Tibial nerve (tissue), 4 donors: ENCODE results near the gene YOD1. TPM values are rescaled to one million over a fixed set of nuclear protein-coding genes. Genes with fewer than 3 reads are reported as not detected.

Experiments
- DNase-seq, 2 donors: peaks; one replicate each; pipeline ENCODE4 v3.0.0-alpha.2; 2019; ENCODE audit warnings: low spot score in 2 of 2
- H3K27ac ChIP-seq, 4 donors: fragments of 200-600 bp; sonication (generic) in 3 of 4; one replicate each; pipeline ENCODE4 v1.5.1; 2017 to 2019; ENCODE audit warnings: mild to moderate bottlenecking in 1 of 4
- H3K27me3 ChIP-seq, 2 donors: fragments of 200-600 bp; sonication (generic) in 1 of 2; one replicate each; pipeline versions ENCODE4 v1.5.1 to v1.6.0; 2017 to 2019
- H3K36me3 ChIP-seq, 3 donors: fragments of 200-600 bp; sonication (generic); one replicate each; pipeline ENCODE4 v1.5.1; 2018 to 2019
- H3K4me1 ChIP-seq, 4 donors: fragments of 200-600 bp; sonication (generic) in 3 of 4; one replicate each; pipeline ENCODE4 v1.5.1; 2017 to 2019
- H3K4me3 ChIP-seq, 4 donors: fragments of 200-600 bp; sonication (generic) in 3 of 4; one replicate each; pipeline ENCODE4 v1.5.1; 2017 to 2019; ENCODE audit warnings: mild to moderate bottlenecking in 1 of 4, moderate library complexity in 1 of 4
- H3K9me3 ChIP-seq, 4 donors: fragments of 200-600 bp; sonication (generic) in 3 of 4; one replicate each; pipeline ENCODE4 v1.5.1; 2017 to 2019
- CTCF ChIP-seq, 5 experiments: fragments of 200-600 bp in 3 of 5; fragments of 450-650 bp in 2 of 5; sonication (generic) in 3 of 5; IDR thresholded peaks; one replicate each; pipeline ENCODE4 v1.5.1; 2016 to 2019; ENCODE audit warnings: antibody characterized with exemption in 5 of 5, mild to moderate bottlenecking in 3 of 5, moderate library complexity in 2 of 5
- EP300 ChIP-seq, 2 donors: sonication (generic); formaldehyde crosslinking; IDR thresholded peaks; one replicate each; pipeline ENCODE4 v1.6.1; 2017; ENCODE audit warnings: antibody characterized with exemption in 2 of 2, mild to moderate bottlenecking in 1 of 2
- POLR2A ChIP-seq, 2 donors: fragments of 450-650 bp; IDR thresholded peaks; one replicate each; pipeline ENCODE4 v1.6.1; 2017; ENCODE audit warnings: antibody characterized with exemption in 2 of 2, mild to moderate bottlenecking in 2 of 2, moderate library complexity in 2 of 2
- WGBS, 2 donors: methylation state at CpG; one replicate each; pipeline ENCODE4 v1.1.5; 2018; 5-methylcytosine and 5-hydroxymethylcytosine counted together
- total RNA-seq, 4 donors: library from RNA; depleted of rRNA; stranded (reverse); fragments of >200 nt; gene quantifications; one replicate each; pipeline ENCODE4 v1.1.0, GENCODE V29; 2016

YOD1 gene
- total RNA-seq, 4 donors from 2014 or later, result 6.9 to 11.8 (median 10.7) TPM

GRCh38 chr1:207049974-207050391 lies 1.0 kb downstream of the YOD1 start:
- Histone ChIP-seq H3K27me3 (no peaks in the 10 kb centered on the region), H3K4me1 (peaks cover 0 to 75% (median 19%) of the 10 kb centered on the region in 4 donors), H3K36me3 (peaks cover 0 to 27% (median 0%) of the 10 kb centered on the region in 3 donors), H3K9me3 (no peaks in the 10 kb centered on the region), H3K4me3 (peak overlapping the region; percentile 91 to 99 (median 92)), H3K27ac (peak overlapping the region; percentile 88 to 99 (median 92))
- TF ChIP-seq EP300 (IDR thresholded peaks at IDR 0.05) (no peak), CTCF (IDR thresholded peaks at IDR 0.05) (peak; percentile 59 to 80 (median 76))
- DNase-seq, result peak in 1 of 2 donors; percentile 76
- WGBS, 2 donors, result 0 to 1% methylated on average over 6 of the region's 6 CpGs

DNA sequence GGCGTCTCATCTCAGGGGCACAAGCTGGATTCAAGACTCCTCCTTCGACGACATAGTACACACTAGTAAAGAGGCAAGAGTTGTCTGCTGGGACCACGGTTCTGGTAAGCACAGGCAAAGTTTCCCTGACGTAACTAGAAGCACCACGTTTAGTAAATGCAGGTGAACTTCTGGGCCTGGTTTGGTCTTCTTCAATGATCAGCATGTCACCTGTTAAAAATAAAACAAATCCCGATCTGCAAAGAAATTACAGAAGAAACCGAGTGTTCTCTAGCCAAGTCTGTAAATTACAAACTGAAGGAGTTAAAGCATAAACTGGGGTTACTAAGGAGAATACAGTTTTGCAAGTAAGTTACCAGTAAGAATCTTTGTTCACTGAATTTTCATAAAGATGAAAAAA lies 1.5 kb downstream of the YOD1 start:
- 58 to 60% methylated on average over 8 of the region's 8 CpGs for WGBS, 2 donors
- H3K27ac ChIP-seq, result peak overlapping the region in 2 of 4 donors; percentile 92 to 99
- TF ChIP-seq EP300 (IDR thresholded peaks at IDR 0.05) (no peak), CTCF (IDR thresholded peaks at IDR 0.05) (no peak), POLR2A (IDR thresholded peaks at IDR 0.05) (no peak)
- no peak for DNase-seq
- H3K36me3 ChIP-seq, result peaks cover 0 to 27% (median 0%) of the 10 kb centered on the region in 3 donors
- no peaks in the 10 kb centered on the region for H3K9me3 ChIP-seq
- H3K4me1 ChIP-seq, result peaks cover 0 to 75% (median 19%) of the 10 kb centered on the region in 4 donors
- no peaks in the 10 kb centered on the region for H3K27me3 ChIP-seq
- peak overlapping the region in 3 of 4 donors; percentile 91 to 99 (median 93) for H3K4me3 ChIP-seq

GRCh38 chr1:207049054-207049453 lies 2.0 kb downstream of the YOD1 start:
- 89 to 90% methylated on average over 4 of the region's 4 CpGs for WGBS, 2 donors
- Histone ChIP-seq H3K4me1 (peaks cover 0 to 75% (median 19%) of the 10 kb centered on the region in 4 donors), H3K27me3 (no peaks in the 10 kb centered on the region), H3K27ac (peak overlapping the region in 1 of 4 donors; percentile 92), H3K4me3 (no peak overlapping the region), H3K36me3 (peaks cover 0 to 27% (median 0%) of the 10 kb centered on the region in 3 donors), H3K9me3 (no peaks in the 10 kb centered on the region)
- DNase-seq, result no peak
- TF ChIP-seq POLR2A (IDR thresholded peaks at IDR 0.05), result no peak
- no peak for TF ChIP-seq CTCF (IDR thresholded peaks at IDR 0.05)
- TF ChIP-seq EP300 (IDR thresholded peaks at IDR 0.05), result no peak

GRCh38 chr1:207048041-207048440 lies 3.0 kb downstream of the YOD1 start:
- H3K27me3 ChIP-seq, result no peaks in the 10 kb centered on the region
- no peak overlapping the region for H3K27ac ChIP-seq
- WGBS, 2 donors, result 82 to 83% methylated on average over 6 of the region's 6 CpGs
- peaks cover 0 to 27% (median 0%) of the 10 kb centered on the region in 3 donors for H3K36me3 ChIP-seq
- H3K4me1 ChIP-seq, result peaks cover 0 to 74% (median 19%) of the 10 kb centered on the region in 4 donors
- no peak overlapping the region for H3K4me3 ChIP-seq
- H3K9me3 ChIP-seq, result no peaks in the 10 kb centered on the region
- TF ChIP-seq CTCF (IDR thresholded peaks at IDR 0.05) (no peak), EP300 (IDR thresholded peaks at IDR 0.05) (no peak), POLR2A (IDR thresholded peaks at IDR 0.05) (no peak)
- no peak for DNase-seq

DNA sequence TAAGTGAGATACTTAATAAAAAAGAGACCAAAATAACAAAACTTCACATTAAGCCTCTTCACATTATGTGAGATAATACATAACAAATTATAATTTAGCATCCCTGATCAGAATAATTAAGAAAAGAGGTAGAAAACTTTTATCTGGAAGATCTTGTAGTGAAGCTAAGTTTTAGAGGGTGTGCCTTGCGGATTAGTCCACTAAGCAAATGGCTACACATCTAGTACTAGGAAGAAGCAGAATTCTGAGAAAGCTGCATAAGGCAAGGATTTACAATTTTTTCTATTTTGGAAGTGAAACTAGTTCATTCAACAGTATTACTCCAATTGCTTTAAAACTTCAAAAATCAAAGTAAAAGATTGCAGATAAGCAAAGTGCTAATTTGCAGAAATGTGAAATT lies 3.5 kb downstream of the YOD1 start:
- no peak for DNase-seq
- Histone ChIP-seq H3K27me3 (no peaks in the 10 kb centered on the region), H3K4me3 (no peak overlapping the region), H3K36me3 (peaks cover 0 to 27% (median 0%) of the 10 kb centered on the region in 3 donors), H3K9me3 (no peaks in the 10 kb centered on the region), H3K27ac (no peak overlapping the region), H3K4me1 (peaks cover 0 to 73% (median 19%) of the 10 kb centered on the region in 4 donors)
- TF ChIP-seq CTCF (IDR thresholded peaks at IDR 0.05) (no peak), POLR2A (IDR thresholded peaks at IDR 0.05) (no peak), EP300 (IDR thresholded peaks at IDR 0.05) (no peak)
- WGBS, 2 donors, result 91% methylated on average over 1 of the region's 1 CpG
